Measurements from ENCODE around the gene EGFL6.

DNA sequence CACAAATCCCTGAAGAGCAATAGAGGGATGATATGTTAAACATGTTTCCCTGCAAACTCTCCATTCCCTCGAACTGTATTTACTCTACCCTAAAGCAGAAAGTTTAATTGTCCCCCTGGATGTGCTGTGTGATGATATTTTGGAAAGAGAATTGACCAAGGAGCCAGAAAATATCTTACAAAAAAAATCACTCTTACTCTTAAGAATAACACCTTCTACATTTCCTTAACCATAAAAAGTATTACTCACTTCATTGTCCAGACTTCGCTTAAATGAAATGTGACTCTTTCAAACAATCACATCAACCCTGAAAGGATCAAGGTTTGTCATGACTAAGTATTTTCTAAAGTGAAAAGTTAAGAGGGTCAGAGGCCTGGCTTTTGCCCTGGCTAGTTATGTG is 49.0 kb upstream of the EGFL6 start:
- TF ChIP-seq FOXM1 (IDR thresholded peaks at IDR 0.05; ENCODE audit: borderline replicate concordance) = no peak
- no peak for TF ChIP-seq SUZ12 (IDR thresholded peaks at IDR 0.05)
- no peak for TF ChIP-seq FOXK2 (IDR thresholded peaks at IDR 0.05)
- no peak for TF ChIP-seq NFRKB (IDR thresholded peaks at IDR 0.05)
- TF ChIP-seq FOXA1 (IDR thresholded peaks at IDR 0.05) = no peak
- TF ChIP-seq L3MBTL2 (conservative IDR thresholded peaks at IDR 0.05) = no peak
- no peak for TF ChIP-seq SP1 (IDR thresholded peaks at IDR 0.05)
- TF ChIP-seq, protein P1, sequence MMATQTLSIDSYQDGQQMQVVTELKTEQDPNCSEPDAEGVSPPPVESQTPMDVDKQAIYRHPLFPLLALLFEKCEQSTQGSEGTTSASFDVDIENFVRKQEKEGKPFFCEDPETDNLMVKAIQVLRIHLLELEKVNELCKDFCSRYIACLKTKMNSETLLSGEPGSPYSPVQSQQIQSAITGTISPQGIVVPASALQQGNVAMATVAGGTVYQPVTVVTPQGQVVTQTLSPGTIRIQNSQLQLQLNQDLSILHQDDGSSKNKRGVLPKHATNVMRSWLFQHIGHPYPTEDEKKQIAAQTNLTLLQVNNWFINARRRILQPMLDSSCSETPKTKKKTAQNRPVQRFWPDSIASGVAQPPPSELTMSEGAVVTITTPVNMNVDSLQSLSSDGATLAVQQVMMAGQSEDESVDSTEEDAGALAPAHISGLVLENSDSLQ (IDR thresholded peaks at IDR 0.05) = no peak
- TF ChIP-seq CTBP1 (IDR thresholded peaks at IDR 0.05; ENCODE audit: borderline replicate concordance) = no peak
- no peak for TF ChIP-seq ELF4 (IDR thresholded peaks at IDR 0.05)
